HG03442 (cell line): ENCODE measurements around the gene LRP11.
"Not testable (repeated sequence)": the region's sequence is repeated elsewhere in the genome, so short reads cannot be mapped to it uniquely, and the experiment has no call there.

Experiments
- ATAC-seq: cut with Tn5 transposase; IDR thresholded peaks from one replicate; pipeline ENCODE4 v1.9.1; 2021; ENCODE audit warnings: mild to moderate bottlenecking, moderate library complexity; ENCODE audit not compliant: unreplicated experiment

The LRP11 gene

DNA sequence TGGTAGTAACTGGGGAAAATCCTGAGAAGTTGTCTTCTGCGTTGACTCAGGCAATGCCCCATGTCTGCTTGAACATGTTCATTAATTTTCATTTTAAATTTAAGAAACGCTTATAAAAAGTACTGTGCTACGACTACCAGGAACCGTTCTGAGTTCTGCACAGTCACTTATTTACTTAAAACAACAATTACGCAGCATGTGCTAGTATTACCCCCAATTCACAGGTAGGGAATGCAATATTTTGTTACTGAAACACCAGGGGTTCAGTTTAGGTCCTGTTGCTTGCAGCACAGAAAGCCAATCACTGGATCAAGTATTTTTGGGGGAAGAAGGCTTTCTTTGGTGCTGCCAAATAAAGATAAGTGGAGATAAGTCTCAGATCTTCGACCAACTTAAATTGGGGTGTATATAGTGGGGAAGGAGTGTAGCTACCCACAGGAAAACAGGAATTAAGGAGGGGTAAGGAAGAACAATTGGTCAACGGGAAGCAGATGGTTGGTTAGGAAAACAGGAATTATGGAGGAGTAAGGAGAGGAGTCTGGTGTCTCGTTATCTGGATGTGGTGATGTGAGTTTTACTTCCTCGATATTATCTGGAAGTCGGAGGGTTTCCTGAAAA is 5.2 kb upstream of the LRP11 start:
- ATAC-seq = no peak

- ATAC-seq = no peak
Measured at GRCh38 chr6:149867876-149868640, 3.9 kb upstream of the LRP11 start.

DNA sequence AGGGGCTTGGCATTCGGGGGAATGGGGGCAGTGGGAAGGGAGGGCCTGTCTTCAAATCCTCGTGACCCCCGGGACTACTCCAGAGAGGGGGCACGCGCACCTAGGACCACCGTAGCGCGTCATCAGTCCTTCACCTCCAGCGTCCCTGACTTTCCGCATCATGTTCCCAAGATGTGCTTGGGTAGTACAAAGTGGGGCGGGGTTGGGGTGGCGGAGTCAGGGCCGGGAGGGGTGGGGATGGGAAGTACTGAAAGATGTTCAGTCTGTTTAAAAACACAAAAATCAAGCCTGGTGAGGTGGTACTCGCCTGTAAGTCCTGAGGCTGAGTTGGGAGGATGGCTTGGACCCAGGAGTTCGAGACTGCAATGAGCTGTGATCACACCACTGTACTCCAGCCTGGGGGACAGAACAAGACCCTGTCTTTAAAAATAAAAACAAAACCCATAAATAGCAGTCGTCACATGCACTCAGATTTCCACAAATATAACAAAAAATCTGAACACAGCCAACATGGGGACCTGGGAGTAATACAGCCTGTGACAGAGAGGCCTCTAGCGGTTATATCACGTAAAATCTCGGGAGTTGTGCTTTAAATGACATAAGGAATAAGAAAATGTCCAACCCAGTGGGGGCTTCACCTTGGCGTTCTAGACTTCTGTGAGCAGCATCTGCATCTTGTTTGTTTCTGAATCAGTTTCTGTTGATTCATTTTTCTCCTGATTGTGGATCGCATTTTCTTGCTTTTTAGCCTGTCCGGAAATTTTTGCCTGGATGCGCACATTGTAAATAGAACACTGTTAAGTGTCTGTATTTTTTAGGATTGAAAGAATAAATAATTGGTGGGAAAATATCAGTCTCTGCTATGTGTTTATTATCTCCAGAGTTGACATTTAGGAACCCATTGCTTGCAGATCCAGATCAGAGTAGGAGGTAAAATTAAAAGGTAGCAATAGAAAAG is 698 bp upstream of the LRP11 start:
- no peak for ATAC-seq

DNA sequence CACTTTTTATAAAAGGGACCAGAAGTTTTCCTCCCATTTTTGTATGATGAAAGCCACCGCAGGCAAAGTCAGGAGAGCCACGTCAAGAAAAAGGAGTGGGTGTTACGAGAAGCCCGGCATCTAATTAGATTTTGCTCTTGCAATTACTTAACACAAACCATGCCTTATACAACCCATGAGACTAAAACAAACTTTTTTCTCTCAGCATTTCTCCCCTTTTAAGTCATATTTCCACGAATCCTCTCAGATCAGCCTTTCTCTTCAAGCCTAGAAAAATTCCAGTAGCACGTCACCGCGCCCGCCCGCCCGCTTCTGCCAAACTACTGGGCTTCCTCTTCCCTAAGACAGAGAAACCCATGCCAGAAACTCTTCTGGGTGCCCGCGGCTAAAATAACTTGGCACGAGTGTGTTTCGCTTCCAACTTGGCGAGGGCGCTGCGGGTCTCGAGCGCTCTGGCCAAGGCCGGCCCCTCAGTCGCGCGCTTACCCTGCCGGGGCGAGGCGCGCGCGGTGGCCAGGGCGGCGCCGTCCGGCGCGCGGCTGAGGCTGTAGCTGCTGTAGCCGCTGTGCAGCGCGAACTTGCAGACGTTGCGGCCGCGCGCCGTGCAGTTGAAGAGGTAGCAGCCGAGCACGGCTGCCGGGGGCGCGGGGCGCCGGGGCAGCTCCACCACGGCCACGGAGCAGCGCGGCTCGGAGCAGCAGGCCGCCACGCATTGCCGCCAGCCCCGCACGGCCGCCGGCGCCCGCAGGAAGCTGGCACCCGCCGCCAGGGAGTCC is 1.0 kb downstream of the LRP11 start:
- ATAC-seq = peak; percentile 33

- ATAC-seq = not testable (repeated sequence)
Measured at GRCh38 chr6:149862424-149862738, 1.8 kb downstream of the LRP11 start.

DNA sequence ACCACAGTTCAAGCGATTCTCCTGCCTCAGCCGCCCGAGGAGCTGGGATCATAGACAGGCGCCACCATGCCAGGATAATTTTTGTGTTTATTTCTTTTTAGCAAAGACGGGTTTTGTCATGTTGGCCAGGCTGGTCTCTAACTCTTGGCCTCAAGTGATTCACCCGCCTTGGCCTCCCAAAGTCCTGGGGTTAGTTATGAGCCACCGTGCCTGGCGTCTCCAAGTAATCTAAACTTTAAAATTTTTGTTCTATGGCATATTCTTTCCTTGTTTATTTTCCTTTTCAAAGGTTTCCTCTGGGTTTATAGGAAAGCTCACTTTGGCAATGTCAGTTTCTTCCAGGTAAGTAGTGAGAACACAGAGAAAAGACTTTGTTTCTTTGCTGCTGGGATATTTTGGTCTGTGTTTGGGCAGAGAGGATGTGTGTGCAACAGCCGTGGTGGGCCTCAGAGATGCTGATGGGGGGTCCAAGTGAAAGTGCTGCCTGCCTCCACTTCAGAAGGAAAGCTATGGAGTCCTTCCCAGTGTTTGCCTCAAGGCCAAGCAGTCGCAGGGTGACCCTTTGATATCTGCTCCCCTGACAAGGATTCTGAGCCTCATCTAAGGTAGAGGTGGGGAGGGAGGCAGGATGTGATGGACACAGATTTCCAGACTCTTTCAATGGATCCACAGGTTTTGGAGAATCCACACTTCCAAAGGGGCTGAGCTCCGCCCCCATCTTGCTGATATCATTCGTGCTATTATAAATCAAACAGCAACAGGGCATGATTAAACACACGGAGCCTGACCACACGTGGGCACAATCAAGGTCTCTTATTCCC is 2.3 kb downstream of the LRP11 start:
- ATAC-seq = no peak

GRCh38 chr6:149860834-149861602 is 3.1 kb downstream of the LRP11 start:
- no peak for ATAC-seq

- no peak for ATAC-seq
Measured at GRCh38 chr6:149860513-149860833, 3.7 kb downstream of the LRP11 start.

DNA sequence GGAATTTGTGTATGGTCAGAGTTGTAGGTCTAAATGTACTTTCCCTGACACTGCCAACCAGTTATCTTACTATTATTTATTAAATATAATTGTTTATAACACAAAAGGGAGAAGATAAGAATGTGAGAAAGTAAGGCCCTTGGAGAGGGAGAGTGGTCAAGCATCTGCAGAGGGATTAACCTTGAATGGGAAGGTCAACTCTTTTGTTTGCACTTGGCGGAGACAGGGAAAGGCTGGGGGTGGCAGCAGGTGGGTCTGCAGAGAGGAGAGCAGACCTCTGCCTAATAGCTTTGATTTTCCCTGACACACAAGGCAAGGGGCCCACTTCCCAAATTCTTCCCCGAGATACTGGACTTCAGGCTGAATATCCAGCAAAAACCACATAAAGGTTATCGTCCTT is 4.2 kb downstream of the LRP11 start:
- ATAC-seq = no peak

DNA sequence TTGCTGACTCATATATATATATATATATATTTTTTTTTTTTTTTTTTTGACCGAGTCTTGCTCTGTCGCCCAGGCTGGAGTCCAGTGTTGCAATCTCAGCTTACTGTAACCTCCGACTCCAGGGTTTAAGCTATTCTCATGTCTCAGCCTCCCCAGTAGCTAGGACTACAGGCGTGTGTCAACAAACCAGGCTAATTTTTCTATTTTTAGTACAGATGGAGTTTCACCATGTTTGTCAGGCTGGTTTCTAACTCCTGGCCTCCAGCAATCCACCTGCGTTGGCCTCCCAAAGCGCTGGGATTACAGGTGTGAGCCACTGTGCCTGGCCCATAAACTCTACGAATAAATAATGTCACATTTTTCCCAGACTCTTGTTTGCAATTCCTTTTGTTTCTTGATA is 4.8 kb downstream of the LRP11 start:
- no peak for ATAC-seq

GRCh38 chr6:149857541-149857940 is 6.6 kb downstream of the LRP11 start:
- ATAC-seq = no peak

DNA sequence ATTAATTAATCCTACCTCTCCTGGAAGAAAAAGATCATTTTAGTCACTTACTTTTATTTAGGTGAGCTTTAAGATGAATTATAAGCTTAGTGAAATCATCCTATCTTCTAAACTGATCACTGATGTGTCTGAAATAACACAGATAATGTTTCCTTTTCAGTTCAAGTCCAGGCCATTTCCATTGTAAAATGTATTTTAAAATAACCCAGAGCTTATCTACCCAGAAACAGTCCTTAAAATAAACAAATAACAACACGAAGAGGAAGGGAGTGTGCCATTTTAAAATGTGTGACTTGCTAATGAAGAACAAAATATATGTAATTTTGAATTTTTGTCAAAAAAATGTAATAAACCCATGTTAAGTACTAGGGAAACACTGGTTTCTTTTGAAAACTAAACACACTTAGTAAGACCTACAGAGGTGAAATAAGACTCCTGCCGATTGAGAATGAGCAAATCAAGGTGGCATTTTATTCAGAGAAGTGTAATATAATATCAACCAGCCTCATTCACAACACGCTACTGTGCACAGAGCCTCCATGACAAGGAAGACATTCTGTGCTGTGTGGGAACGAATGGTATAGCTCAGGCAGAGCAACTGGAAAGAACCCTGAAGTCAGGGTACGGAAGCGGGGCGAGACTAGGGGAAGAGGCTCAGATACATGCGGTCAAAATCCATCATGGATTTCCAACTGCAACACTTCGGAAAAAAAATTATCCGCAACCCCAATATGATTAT is 7.7 kb downstream of the LRP11 start:
- no peak for ATAC-seq

- no peak for ATAC-seq
Measured at GRCh38 chr6:149855741-149856140, 8.4 kb downstream of the LRP11 start.

DNA sequence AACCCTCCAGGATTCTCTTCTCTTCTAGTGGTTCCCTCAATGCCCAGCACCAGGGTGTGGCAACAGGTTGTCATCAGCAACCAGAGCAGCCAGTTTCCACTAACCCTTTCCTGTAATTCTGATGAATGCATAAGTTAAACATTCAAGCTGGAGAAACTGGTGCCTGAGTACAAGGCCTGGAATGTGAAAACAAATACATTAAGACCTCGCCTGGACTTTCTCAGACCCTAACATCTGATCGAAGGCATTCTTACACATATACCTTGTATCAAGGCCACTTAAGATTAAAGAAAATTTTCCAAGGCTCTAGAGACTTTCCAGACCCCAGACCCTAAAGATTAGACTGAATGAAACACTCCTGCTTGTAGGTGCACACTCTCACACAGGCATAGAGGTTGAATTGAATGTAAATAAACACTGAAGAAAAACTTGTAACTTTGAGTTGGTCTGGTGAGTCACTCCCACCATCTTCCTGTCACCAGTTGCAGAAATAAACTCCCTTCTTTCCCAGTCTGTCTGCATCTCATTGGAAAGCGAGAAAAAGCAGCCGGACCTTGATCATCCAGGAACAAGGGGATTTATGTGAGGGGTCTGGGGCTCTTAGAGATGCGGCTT is 9.0 kb downstream of the LRP11 start:
- ATAC-seq = no peak

GRCh38 chr6:149854532-149854931 is 9.6 kb downstream of the LRP11 start:
- ATAC-seq = no peak

GRCh38 chr6:149854017-149854416 is 10.1 kb downstream of the LRP11 start:
- not testable (repeated sequence) for ATAC-seq

- no peak for ATAC-seq
Measured at GRCh38 chr6:149852881-149853280, 11.3 kb downstream of the LRP11 start.

DNA sequence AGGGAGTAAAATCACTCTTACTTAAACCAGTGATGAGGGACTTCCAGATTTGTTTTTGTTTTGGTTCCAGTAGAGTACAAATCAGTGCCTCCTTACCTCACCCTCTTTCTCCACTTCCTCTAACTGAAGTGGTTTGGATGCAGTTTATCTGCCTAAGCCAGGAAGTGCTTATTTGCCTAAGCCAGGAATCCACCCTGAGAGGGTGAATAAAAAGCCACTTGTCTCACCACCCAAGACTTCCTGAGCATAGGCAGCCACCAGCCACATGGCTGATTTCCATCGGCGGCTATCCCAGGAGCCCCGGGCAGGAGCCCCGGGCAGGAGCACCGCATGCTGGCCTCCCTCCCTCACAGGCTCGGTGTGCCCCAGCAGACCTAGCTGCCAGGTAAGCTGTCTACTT is 12.0 kb downstream of the LRP11 start:
- peak; percentile 69 for ATAC-seq
